Measurements from ENCODE around the gene C6orf120.

Gene C6orf120

GRCh38 chr6:169700296-169700695, 1.6 kb upstream of the C6orf120 start:
- peak overlapping the region in 1 of 2 donors; percentile 22 for H3K4me3 Mint-ChIP-seq
- no peaks in the 10 kb centered on the region for H3K27me3 Mint-ChIP-seq
- ATAC-seq (replicated peaks) (no peak), DNase-seq (no peak)
- H3K9me3 Mint-ChIP-seq, result peaks cover 4 to 6% of the 10 kb centered on the region in 2 donors
- H3K27ac Mint-ChIP-seq, result no peak overlapping the region
- peaks cover 29 to 46% of the 10 kb centered on the region in 2 donors for H3K36me3 Mint-ChIP-seq
- H3K4me1 Mint-ChIP-seq, result peaks cover 14 to 41% of the 10 kb centered on the region in 2 donors

DNA sequence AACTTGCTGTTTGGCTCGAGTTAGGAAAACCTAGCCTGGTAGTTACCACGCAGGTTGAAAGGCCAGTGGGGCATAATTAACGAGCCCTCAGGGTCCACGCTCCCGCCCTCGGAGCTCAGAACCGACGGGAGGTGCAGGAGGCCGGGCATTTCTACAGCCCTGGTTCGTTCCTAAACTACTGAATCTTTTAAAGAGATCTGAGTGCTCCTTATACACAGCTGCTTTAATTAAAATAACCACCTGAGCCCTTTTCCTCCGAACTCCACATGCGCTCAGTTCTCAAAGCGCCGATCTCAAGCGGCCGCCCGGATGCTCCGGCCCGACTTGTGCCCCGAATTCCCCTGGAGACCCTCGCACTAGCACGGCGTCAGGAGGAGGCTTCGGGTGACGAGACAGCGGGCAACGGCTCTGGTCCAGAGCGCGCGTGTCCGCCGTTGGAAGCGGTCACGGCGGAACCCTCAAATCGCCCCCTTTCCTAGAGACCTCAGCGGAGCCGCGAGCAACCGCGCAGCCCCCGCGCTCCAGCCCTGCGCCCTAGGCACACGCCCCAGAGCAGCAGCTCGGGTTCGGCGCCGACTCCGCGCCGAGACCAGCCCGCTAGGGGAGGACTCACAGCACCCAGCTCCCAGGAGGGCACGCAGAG, 494 bp upstream of the C6orf120 start:
- peaks cover 0 to under 1% of the 10 kb centered on the region in 2 donors for H3K9me3 Mint-ChIP-seq
- peaks cover 23 to 39% of the 10 kb centered on the region in 2 donors for H3K36me3 Mint-ChIP-seq
- H3K27ac Mint-ChIP-seq, result peak overlapping the region; percentile 97
- ATAC-seq (replicated peaks), result peak; percentile 7 to 8
- peaks cover 17 to 51% of the 10 kb centered on the region in 2 donors for H3K4me1 Mint-ChIP-seq
- DNase-seq, result no peak
- H3K27me3 Mint-ChIP-seq, result no peaks in the 10 kb centered on the region
- H3K4me3 Mint-ChIP-seq, result peak overlapping the region; percentile 94 to 95

DNA sequence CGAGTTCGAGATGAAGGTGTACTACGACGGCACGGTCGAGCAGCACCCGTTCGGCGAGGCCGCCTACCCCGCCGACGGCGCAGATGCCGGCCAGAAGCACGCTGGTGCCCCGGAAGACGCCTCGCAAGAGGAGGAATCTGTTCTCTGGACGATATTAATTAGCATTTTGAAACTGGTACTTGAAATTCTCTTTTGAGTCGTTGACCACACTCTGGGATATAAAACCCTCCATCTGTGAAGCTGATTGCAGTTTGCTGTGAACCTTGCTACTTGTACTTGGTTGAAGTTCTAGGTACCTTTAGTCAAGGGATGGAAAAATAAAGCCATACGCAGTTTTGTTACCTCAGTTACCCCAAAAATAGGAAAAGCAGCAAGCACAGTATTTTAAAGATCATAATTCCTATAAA, 917 bp downstream of the C6orf120 start:
- H3K4me3 Mint-ChIP-seq, result peak overlapping the region; percentile 94 to 95
- H3K36me3 Mint-ChIP-seq, result peaks cover 17 to 32% of the 10 kb centered on the region in 2 donors
- H3K4me1 Mint-ChIP-seq, result peaks cover 18 to 63% of the 10 kb centered on the region in 2 donors
- no peaks in the 10 kb centered on the region for H3K9me3 Mint-ChIP-seq
- no peaks in the 10 kb centered on the region for H3K27me3 Mint-ChIP-seq
- ATAC-seq (replicated peaks) (peak; percentile 9 to 10), DNase-seq (no peak)
- peak overlapping the region; percentile 92 for H3K27ac Mint-ChIP-seq

GRCh38 chr6:169707772-169708171, 5.8 kb downstream of the C6orf120 start:
- H3K27ac Mint-ChIP-seq, result no peak overlapping the region
- H3K36me3 Mint-ChIP-seq, result peaks cover 11 to 22% of the 10 kb centered on the region in 2 donors
- peaks cover 12 to 57% of the 10 kb centered on the region in 2 donors for H3K4me1 Mint-ChIP-seq
- no peak overlapping the region for H3K4me3 Mint-ChIP-seq
- no peak for DNase-seq
- H3K27me3 Mint-ChIP-seq, result no peaks in the 10 kb centered on the region
- H3K9me3 Mint-ChIP-seq, result no peaks in the 10 kb centered on the region
- ATAC-seq (replicated peaks), result no peak

- peak; percentile 82 to 86 for ATAC-seq (replicated peaks)
- Mint-ChIP-seq H3K4me1 (peaks cover 12 to 43% of the 10 kb centered on the region in 2 donors), H3K36me3 (peaks cover 11 to 20% of the 10 kb centered on the region in 2 donors)
Measured at GRCh38 chr6:169709293-169709692, 7.4 kb downstream of the C6orf120 start.

GRCh38 chr6:169710009-169710408, 8.1 kb downstream of the C6orf120 start:
- DNase-seq (no peak), ATAC-seq (replicated peaks) (no peak)
- Mint-ChIP-seq H3K27ac (peak overlapping the region; percentile 66), H3K4me1 (peaks cover 9 to 38% of the 10 kb centered on the region in 2 donors), H3K27me3 (no peaks in the 10 kb centered on the region), H3K9me3 (no peaks in the 10 kb centered on the region), H3K4me3 (no peak overlapping the region), H3K36me3 (peaks cover 11 to 24% of the 10 kb centered on the region in 2 donors)

More at GRCh38 chr6:169709293-169709692, 7.4 kb downstream of the C6orf120 start:
- Mint-ChIP-seq H3K27me3 (no peaks in the 10 kb centered on the region), H3K4me3 (peak overlapping the region in 1 of 2 donors; percentile 41), H3K9me3 (no peaks in the 10 kb centered on the region), H3K27ac (no peak overlapping the region)
- DNase-seq, result no peak

GRCh38 chr6:169714178-169714577, 12.3 kb downstream of the C6orf120 start:
- Mint-ChIP-seq H3K27me3 (no peaks in the 10 kb centered on the region), H3K27ac (no peak overlapping the region), H3K4me1 (peaks cover 5 to 9% of the 10 kb centered on the region in 2 donors), H3K4me3 (no peak overlapping the region), H3K36me3 (peaks cover 19 to 27% of the 10 kb centered on the region in 2 donors), H3K9me3 (no peaks in the 10 kb centered on the region)
- DNase-seq (no peak), ATAC-seq (replicated peaks) (no peak)

DNA sequence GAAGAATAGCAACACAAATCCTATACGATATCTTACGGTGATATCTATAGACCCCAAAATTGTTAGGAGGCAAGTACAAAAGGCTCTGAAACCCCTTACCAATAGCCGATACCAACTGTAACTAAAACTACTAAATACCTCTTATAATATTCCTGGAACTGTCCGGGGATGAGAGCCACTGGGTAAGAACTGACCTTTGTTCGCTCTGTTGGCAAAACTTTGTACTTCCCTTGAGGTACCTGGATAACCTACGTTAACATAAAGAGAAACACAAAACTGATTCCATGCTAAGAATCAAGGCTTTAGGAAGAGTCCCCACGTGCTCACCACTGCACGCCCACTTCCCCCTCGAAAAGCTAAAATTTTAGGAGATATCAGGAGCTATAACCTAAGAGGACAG, 12.7 kb downstream of the C6orf120 start:
- H3K9me3 Mint-ChIP-seq, result no peaks in the 10 kb centered on the region
- DNase-seq (no peak), ATAC-seq (replicated peaks) (no peak)
- no peak overlapping the region for H3K4me3 Mint-ChIP-seq
- H3K36me3 Mint-ChIP-seq, result peaks cover 19 to 27% of the 10 kb centered on the region in 2 donors
- no peak overlapping the region for H3K27ac Mint-ChIP-seq
- H3K27me3 Mint-ChIP-seq, result no peaks in the 10 kb centered on the region
- H3K4me1 Mint-ChIP-seq, result peaks cover 3 to 5% of the 10 kb centered on the region in 2 donors

- Mint-ChIP-seq H3K36me3 (peaks cover 13 to 25% of the 10 kb centered on the region in 2 donors), H3K27me3 (no peaks in the 10 kb centered on the region), H3K4me3 (no peak overlapping the region), H3K9me3 (no peaks in the 10 kb centered on the region), H3K4me1 (peaks cover 10 to 13% of the 10 kb centered on the region in 2 donors), H3K27ac (no peak overlapping the region)
- ATAC-seq (replicated peaks), result no peak
- no peak for DNase-seq
Measured at GRCh38 chr6:169719117-169719516, 17.2 kb downstream of the C6orf120 start.

DNA sequence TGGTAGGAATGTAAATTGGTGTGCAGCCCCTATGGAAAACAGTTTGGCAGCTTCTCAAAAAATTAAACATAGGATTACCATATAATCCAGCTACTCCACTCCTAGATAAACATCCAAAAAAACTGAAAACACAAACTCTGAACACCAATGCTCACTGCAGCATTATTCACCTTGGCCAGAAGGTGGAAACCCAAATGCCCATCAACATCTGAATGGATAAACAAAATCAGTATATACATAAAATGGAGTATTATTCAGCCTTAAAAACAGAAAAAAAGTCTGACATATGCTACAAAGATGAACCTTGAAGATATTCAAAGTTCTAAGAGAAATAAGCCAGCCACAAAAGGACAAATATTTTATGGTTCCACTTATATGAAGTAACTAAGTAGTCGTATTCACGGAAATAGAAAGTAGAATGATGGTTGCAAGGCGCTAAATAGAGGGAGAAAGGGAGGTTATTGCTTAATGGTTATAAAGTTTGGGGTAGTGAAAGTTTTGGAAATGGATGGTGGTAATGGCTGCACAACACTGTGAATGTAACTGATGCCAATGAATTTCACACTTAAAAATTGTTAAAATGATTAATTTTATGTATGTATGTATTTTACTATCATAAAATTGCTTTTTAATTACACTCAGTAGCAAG, 18.4 kb downstream of the C6orf120 start:
- Mint-ChIP-seq H3K27me3 (no peaks in the 10 kb centered on the region), H3K27ac (no peak overlapping the region), H3K4me1 (peaks cover 10 to 13% of the 10 kb centered on the region in 2 donors), H3K36me3 (peaks cover 10 to 14% of the 10 kb centered on the region in 2 donors), H3K9me3 (no peaks in the 10 kb centered on the region), H3K4me3 (no peak overlapping the region)
- DNase-seq (no peak), ATAC-seq (replicated peaks) (no peak)

- H3K4me1 Mint-ChIP-seq, result peaks cover 10 to 14% of the 10 kb centered on the region in 2 donors
- ATAC-seq (replicated peaks), result peak; percentile 17 to 26
Measured at GRCh38 chr6:169722362-169723199, 20.7 kb downstream of the C6orf120 start.

GRCh38 chr6:169723200-169723909, 21.4 kb downstream of the C6orf120 start:
- H3K27ac Mint-ChIP-seq, result peak overlapping the region; percentile 87
- ATAC-seq (replicated peaks), result peak; percentile 44 to 51

More at GRCh38 chr6:169722362-169723199, 20.7 kb downstream of the C6orf120 start:
- Mint-ChIP-seq H3K9me3 (no peaks in the 10 kb centered on the region), H3K27me3 (no peaks in the 10 kb centered on the region), H3K4me3 (peak overlapping the region; percentile 91 to 92), H3K27ac (peak overlapping the region; percentile 87), H3K36me3 (peaks cover 0 to 9% of the 10 kb centered on the region in 2 donors)
- DNase-seq, result peak; percentile 8

GRCh38 chr6:169723991-169724493, 22.1 kb downstream of the C6orf120 start:
- peak; percentile 51 to 54 for ATAC-seq (replicated peaks)
- H3K27me3 Mint-ChIP-seq, result no peaks in the 10 kb centered on the region
- peaks cover 10 to 16% of the 10 kb centered on the region in 2 donors for H3K4me1 Mint-ChIP-seq
- H3K36me3 Mint-ChIP-seq, result peaks cover 0 to 9% of the 10 kb centered on the region in 2 donors
- peak overlapping the region; percentile 63 to 71 for H3K4me3 Mint-ChIP-seq
- H3K9me3 Mint-ChIP-seq, result no peaks in the 10 kb centered on the region
- H3K27ac Mint-ChIP-seq, result no peak overlapping the region
- DNase-seq, result no peak

More at GRCh38 chr6:169723200-169723909, 21.4 kb downstream of the C6orf120 start:
- Mint-ChIP-seq H3K36me3 (peaks cover 0 to 9% of the 10 kb centered on the region in 2 donors), H3K9me3 (no peaks in the 10 kb centered on the region), H3K4me1 (peaks cover 10 to 16% of the 10 kb centered on the region in 2 donors), H3K27me3 (no peaks in the 10 kb centered on the region), H3K4me3 (peak overlapping the region; percentile 91 to 92)
- DNase-seq, result peak; percentile 62
